DMS114 treated with DMSO at 0.1 percent for 48 hours (cell line): ENCODE results near the gene TMA7B.

Experiments
- DNase-seq: peaks from one replicate; lab custom pipeline; 2025; ENCODE audit not compliant: unreplicated experiment; lab: John Stamatoyannopoulos, UW

Gene TMA7B

GRCh38 chr22:39959640-39960447 is at the start of gene TMA7B:
TSS of gene TMA7B (plus strand) at chr22:39960397. CDS start at chr22:39964375, 3,978 bp downstream.
- no peak for DNase-seq

GRCh38 chr22:39910876-39911613 is 49.2 kb upstream of the TMA7B start:
- no peak for DNase-seq

DNA sequence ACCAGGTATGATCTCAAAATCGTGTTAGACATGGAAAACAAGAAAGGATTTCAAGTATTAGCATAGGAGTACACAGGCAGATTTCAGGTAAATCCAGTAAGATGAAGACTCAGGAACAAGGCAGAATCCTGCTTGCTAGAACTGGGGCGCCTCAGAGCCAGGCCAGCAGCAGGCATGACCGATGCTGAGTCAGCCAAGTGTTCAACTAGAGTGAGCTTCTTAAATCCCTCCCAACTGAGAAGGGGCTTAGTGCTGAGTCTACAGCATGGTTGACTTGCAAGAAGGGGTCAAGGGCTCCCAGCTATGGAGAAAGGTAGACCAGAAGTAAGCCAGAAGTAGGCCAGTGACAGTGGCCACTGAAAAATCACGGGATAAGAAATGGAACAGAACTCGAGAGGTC is 46.9 kb upstream of the TMA7B start:
- DNase-seq, result no peak

- DNase-seq, result no peak
Measured at GRCh38 chr22:39913886-39914285, 46.3 kb upstream of the TMA7B start.

GRCh38 chr22:39914584-39914983 is 45.6 kb upstream of the TMA7B start:
- no peak for DNase-seq

- no peak for DNase-seq
Measured at GRCh38 chr22:39915295-39915726, 44.9 kb upstream of the TMA7B start.

GRCh38 chr22:39916496-39916895 is 43.7 kb upstream of the TMA7B start:
- DNase-seq, result no peak

DNA sequence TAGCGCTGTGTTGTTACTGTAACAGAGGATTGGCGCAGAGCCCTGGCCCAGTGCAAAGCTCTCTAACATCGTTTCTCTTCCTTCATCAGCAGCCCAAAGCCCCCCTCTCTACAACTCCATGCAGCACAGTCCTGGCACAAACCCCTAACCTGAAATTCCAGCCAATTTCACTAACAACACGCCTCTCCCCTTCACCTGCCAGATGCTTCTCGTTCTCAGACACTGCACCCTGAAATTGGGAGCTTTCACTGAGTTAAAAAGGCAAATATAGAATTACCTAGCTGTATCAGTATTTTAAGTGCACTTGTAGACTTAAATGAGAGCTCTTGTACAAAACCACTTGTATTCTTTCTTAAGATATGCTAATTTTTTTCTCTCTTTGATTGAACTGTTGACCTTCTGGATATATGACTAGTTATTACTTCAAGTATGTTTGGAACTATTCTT is 43.0 kb upstream of the TMA7B start:
- DNase-seq, result no peak

- no peak for DNase-seq
Measured at GRCh38 chr22:39917776-39918495, 42.3 kb upstream of the TMA7B start.

GRCh38 chr22:39920134-39920743 is 40.0 kb upstream of the TMA7B start:
- DNase-seq, result no peak

DNA sequence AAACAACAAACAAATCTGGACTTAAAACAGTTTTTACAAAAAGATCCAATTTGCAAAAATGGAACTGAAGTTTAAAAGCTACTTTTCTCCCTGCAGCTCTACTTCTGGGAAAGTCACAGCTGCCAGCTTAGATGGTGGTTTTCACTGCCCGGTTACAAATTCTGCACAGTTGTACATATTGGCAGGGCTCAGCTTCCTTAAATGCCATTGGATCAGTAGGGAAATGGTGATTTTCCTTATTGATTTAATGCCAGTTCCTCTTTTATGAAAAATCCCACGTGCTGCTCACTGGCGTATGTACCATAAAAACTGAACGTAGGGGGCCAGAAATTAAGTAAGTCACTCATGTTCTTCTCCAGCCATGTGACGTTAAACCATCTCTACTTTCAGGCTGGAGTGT is 36.5 kb upstream of the TMA7B start:
- no peak for DNase-seq

- no peak for DNase-seq
Measured at GRCh38 chr22:39924286-39924685, 35.9 kb upstream of the TMA7B start.

DNA sequence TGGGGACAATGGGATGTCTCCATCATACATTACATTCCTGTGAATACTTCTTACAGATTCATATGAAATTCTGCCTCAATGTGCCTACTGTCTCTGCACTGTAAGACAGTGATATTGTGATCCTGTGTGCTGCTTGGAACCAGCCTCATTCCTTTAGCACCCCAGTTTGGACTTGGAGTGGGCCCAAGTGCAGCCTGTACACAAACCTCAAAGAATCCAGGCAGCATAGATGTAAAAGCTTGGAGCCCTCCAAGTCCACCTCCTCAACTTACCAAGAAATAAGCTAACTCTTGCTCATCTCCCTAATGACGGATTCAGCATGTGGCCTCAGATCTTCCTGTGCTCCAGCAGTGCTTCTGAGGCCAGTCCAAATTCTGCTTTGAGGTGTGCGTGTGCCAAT is 34.9 kb upstream of the TMA7B start:
- no peak for DNase-seq

DNA sequence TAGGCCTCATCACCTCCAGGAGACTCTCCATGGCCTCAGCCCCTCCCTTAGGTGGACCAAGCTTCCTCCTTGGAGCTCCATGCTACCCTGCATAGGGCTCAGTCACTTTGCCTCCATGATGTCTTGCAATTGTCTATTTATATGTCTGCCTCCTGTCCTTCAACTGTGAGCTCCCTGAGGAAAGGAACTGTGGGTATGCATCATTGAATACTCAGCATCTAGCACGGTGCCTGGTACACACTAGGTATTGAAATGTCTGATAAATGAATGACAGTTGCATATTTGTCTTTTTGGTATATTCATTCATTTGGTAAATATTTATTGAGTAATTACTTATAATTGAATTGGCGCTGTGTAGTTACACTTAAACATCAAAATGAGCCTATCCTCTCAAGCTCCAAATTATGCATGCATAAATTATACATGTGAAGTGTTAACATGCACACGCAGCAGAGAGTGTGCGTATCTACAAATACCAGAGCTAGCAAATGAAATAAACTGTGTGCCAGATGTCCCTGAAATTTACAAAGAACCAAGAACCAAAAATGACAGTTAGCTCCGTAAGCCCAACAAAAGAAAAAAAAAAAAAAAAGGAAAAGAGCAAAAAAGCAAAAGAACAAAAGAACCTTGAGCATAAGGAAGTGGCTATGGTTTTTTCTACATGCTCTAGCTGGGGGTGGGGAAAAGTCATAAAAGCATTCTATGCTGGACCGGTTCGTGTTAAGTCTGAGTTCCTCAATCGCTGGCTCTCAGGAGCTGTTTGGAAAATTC is 34.1 kb upstream of the TMA7B start:
- no peak for DNase-seq

DNA sequence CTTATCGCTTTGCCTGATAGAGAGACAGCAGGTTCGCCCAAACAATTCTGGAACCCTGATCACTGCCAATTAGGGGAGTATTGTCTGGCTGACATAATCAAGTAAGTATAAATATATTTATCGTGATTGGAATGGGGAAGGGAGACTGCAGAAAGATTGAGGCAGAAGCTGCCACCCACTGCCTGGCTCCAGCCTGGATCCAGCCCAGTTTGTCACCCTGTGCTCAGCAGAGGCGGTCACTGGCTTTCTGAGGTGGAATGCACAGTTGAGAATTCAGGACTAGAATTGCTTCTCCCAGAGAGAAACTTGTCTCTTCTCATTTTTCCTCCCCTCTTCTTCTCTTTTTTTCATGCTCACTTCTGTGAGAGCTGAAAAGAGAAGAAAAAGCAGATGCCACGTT is 33.4 kb upstream of the TMA7B start:
- DNase-seq, result no peak

DNA sequence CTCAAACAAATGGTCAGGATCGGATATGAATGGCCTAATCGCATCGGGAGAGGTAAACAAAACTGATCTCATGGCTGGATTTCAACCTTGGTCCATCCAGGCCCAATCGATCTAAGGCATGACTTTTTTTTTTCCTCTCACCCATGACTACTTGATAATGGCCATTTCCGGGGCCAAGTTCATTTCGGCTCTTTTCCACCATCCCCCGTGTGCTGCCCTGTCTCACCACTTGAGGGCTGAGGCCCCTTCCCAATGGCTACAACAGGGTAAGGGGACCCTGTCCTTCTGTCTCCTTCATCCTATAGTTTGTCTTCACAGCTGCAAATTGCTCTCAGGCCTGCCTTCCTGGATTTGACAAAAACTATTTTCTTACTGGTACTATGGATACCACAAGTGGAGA is 32.7 kb upstream of the TMA7B start:
- DNase-seq, result no peak

- DNase-seq, result no peak
Measured at GRCh38 chr22:39928536-39929520, 31.4 kb upstream of the TMA7B start.

DNA sequence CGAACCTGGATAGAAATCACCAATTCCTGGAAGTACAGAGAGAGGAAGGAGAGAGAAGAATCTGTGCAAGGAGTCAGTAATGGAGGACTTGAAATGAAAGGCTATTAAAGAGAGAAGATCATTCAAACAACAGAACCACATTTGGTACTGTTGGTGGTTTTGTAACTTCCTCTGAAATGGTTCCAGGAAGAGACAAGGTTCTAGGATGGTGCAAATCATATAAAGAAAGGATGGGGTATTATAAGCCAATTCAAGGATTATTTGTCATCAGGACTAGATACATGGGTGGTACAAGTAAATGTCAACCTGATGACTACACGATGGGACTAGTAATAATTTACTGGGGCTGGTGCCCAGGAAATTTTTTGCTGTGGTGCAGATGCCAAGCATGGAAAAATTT is 28.9 kb upstream of the TMA7B start:
- DNase-seq, result no peak

DNA sequence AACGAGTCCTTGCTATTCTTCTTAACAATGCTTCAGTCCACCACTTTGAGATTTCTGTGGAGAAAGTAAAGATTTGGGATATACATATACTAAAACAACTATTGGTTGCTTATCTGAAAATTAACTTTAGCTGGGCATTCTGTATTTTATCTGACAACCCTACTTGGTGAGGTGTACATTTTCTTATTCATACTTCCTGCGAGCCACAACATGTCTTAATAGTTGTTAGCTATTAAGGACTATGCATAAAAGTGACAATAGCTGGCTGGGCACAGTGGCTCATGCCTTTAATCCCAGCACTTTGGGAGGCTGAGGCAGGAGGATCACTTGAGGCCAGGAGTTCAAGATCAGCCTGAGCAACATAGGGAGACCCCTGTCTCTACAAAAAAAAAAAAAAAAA is 28.0 kb upstream of the TMA7B start:
- DNase-seq, result no peak
